WTC11 (cell line): ENCODE results near the gene IP6K3. TPM values are rescaled to one million over a fixed set of nuclear protein-coding genes. Genes with fewer than 3 reads are reported as not detected.

ENCODE experiments used
- ATAC-seq: fragments of 200-7000 bp; cut with Tn5 transposase; 2 replicates; pipeline ENCODE4 v1.10.0; 2021; ENCODE audit warnings: mild to moderate bottlenecking, moderate library complexity
- CTCF ChIA-PET: fragments of 300-600 bp; sonication (Branson Sonifier 250); formaldehyde crosslinking; loops from one replicate; lab custom pipeline; 2021; ENCODE audit warnings: antibody characterized with exemption; lab: Charles Lee
- POLR2A ChIA-PET: fragments of 350-600 bp; sonication (Branson Sonifier 250); formaldehyde crosslinking; loops from one replicate; lab custom pipeline; 2021; ENCODE audit warnings: antibody characterized with exemption; lab: Charles Lee
- DNase-seq: peaks from one replicate; pipeline ENCODE4 v3.0.0; 2021; ENCODE audit warnings: low spot score
- H3K27ac Mint-ChIP-seq: 2 replicates; pipeline ENCODE4 v1.8.0; 2021; ENCODE audit warnings: mixed read lengths
- H3K27me3 Mint-ChIP-seq: 2 replicates; pipeline ENCODE4 v1.8.0; 2021; ENCODE audit warnings: low read depth, mild to moderate bottlenecking, moderate library complexity, mixed read lengths
- H3K36me3 Mint-ChIP-seq: 2 replicates; pipeline ENCODE4 v1.8.0; 2021; ENCODE audit warnings: mixed read lengths
- H3K4me1 Mint-ChIP-seq: 2 replicates; pipeline ENCODE4 v1.8.0; 2022; ENCODE audit warnings: mixed read lengths
- H3K4me3 Mint-ChIP-seq: 2 replicates; pipeline ENCODE4 v1.8.0; 2021; ENCODE audit warnings: mild to moderate bottlenecking, moderate library complexity, mixed read lengths
- H3K9me3 Mint-ChIP-seq: 2 replicates; pipeline ENCODE4 v1.8.0; 2021; ENCODE audit warnings: mixed read lengths
- ARID4B ChIP-seq: sonication (generic); formaldehyde crosslinking; IDR thresholded peaks from 2 replicates; pipeline ENCODE4 v1.8.0; 2023; ENCODE audit warnings: missing genetic modification reagents, mild to moderate bottlenecking, borderline replicate concordance
- ATF1 ChIP-seq: sonication (generic); formaldehyde crosslinking; IDR thresholded peaks from 2 replicates; pipeline ENCODE4 v1.8.1; 2023; ENCODE audit warnings: mild to moderate bottlenecking, moderate library complexity, missing genetic modification reagents
- ATF3 ChIP-seq: sonication (generic); formaldehyde crosslinking; conservative IDR thresholded peaks from 2 replicates; pipeline ENCODE4 v1.8.1; 2022; ENCODE audit warnings: mild to moderate bottlenecking, missing genetic modification reagents
- CREM ChIP-seq: sonication (generic); formaldehyde crosslinking; IDR thresholded peaks from 2 replicates; pipeline ENCODE4 v1.8.1; 2022; ENCODE audit warnings: mild to moderate bottlenecking, missing genetic modification reagents, moderate library complexity
- ETV6 ChIP-seq: sonication (generic); formaldehyde crosslinking; IDR thresholded peaks from 2 replicates; pipeline ENCODE4 v1.8.1; 2022; ENCODE audit warnings: mild to moderate bottlenecking, missing genetic modification reagents
- FOXK1 ChIP-seq: sonication (generic); formaldehyde crosslinking; IDR thresholded peaks from 2 replicates; pipeline ENCODE4 v1.8.0; 2022; ENCODE audit warnings: mild to moderate bottlenecking, moderate library complexity, missing genetic modification reagents
- JUN ChIP-seq: sonication (generic); formaldehyde crosslinking; IDR thresholded peaks from 2 replicates; pipeline ENCODE4 v1.8.0; 2023; ENCODE audit warnings: mild to moderate bottlenecking, missing genetic modification reagents
- NFYB ChIP-seq: sonication (generic); formaldehyde crosslinking; conservative IDR thresholded peaks from 2 replicates; pipeline ENCODE4 v1.8.0; 2022; ENCODE audit warnings: low read depth, missing genetic modification reagents
- NR2C2 ChIP-seq: sonication (generic); formaldehyde crosslinking; IDR thresholded peaks from 2 replicates; pipeline ENCODE4 v1.8.0; 2022; ENCODE audit warnings: mild to moderate bottlenecking, missing genetic modification reagents
- ZMAT4 ChIP-seq: fragments of 250-450 bp; sonication (Bioruptor Pico); IDR thresholded peaks from 2 replicates; pipeline ENCODE4 v1.9.0; 2021; ENCODE audit warnings: mild to moderate bottlenecking
- ZNF281 ChIP-seq: sonication (generic); formaldehyde crosslinking; IDR thresholded peaks from 2 replicates; pipeline ENCODE4 v1.8.0; 2023; ENCODE audit warnings: mild to moderate bottlenecking, missing genetic modification reagents
- ZNF396 ChIP-seq: fragments of 250-450 bp; sonication (Bioruptor Pico); IDR thresholded peaks from 2 replicates; pipeline ENCODE4 v1.8.0; 2021; ENCODE audit warnings: mild to moderate bottlenecking, moderate library complexity, borderline replicate concordance
- ZSCAN18 ChIP-seq: fragments of 250-450 bp; sonication (Bioruptor Pico); IDR thresholded peaks from 2 replicates; pipeline ENCODE4 v2.1.2; 2022; ENCODE audit warnings: mild to moderate bottlenecking, moderate library complexity
- total RNA-seq: library from RNA; stranded (reverse); gene quantifications from 3 replicates; pipeline ENCODE4 v1.2.3, GENCODE V29; 2021

IP6K3 gene
- total RNA-seq, 1 experiment from 2014 or later, result 1.1 TPM

- Mint-ChIP-seq H3K36me3 (peaks cover 59% of the 10 kb centered on the region), H3K27ac (peak overlapping the region; percentile 68; the same call in 1 of the 2 replicates)
- CTCF ChIA-PET, result interaction anchor here (1.5 to 1.8 kb wide), 2 partner anchors 103 to 107 kb away, joined by 4 to 5 read pairs; no protein-coding TSS in a partner anchor
These were observed 53.9 kb downstream of the IP6K3 start for GRCh38 chr6:33692760-33693158.

More at GRCh38 chr6:33692760-33693158, 53.9 kb downstream of the IP6K3 start:
- Mint-ChIP-seq H3K27me3 (no peaks in the 10 kb centered on the region), H3K4me1 (peaks cover 15% of the 10 kb centered on the region), H3K4me3 (no peak overlapping the region), H3K9me3 (no peaks in the 10 kb centered on the region)
- no peak for DNase-seq
- no peak for ATAC-seq
- no peak for TF ChIP-seq ATF3 (CRISPR knock-in tag)
- TF ChIP-seq CREM (CRISPR knock-in tag), result no peak
- no peak for TF ChIP-seq JUN (CRISPR knock-in tag)
- TF ChIP-seq ZMAT4, result no peak
- TF ChIP-seq ARID4B (CRISPR knock-in tag), result no peak
- no peak for TF ChIP-seq ATF1
- TF ChIP-seq FOXK1 (CRISPR knock-in tag), result no peak
- TF ChIP-seq ZSCAN18 (CRISPR knock-in tag), result no peak
- no peak for TF ChIP-seq NR2C2 (CRISPR knock-in tag)
- TF ChIP-seq ZNF281 (CRISPR knock-in tag), result no peak
- no peak for TF ChIP-seq ZNF396 (CRISPR knock-in tag)
- no peak for TF ChIP-seq ETV6
- TF ChIP-seq NFYB, result no peak
- POLR2A ChIA-PET, result no interaction called here
